COR-L47 (cell line): ENCODE data around the gene ROR2.

Experiments used
- DNase-seq: peaks from one replicate; lab custom pipeline; 2025; lab: John Stamatoyannopoulos, UW

ROR2 gene

GRCh38 chr9:91515074-91515687 lies 434.8 kb downstream of the ROR2 start:
- no peak for DNase-seq
